Measurements from ENCODE around the gene GPR89B. TPM values are rescaled to one million over a fixed set of nuclear protein-coding genes. Genes with fewer than 3 reads are reported as not detected.
"Not testable (repeated sequence)": the region's sequence is repeated elsewhere in the genome, so short reads cannot be mapped to it uniquely, and the experiment has no call there.

The GPR89B gene
- total RNA-seq, 2 experiments from 2014 or later = 11.5 to 11.8 TPM

GRCh38 chr1:148013177-148014144 is 85.2 kb downstream of the GPR89B start:
- H3K4me3 Mint-ChIP-seq; CTCF ChIA-PET; H3K27ac Mint-ChIP-seq; intact Hi-C loops (cut with micrococcal nuclease); H3K36me3 Mint-ChIP-seq (ENCODE audit: low read depth); H3K9me3 Mint-ChIP-seq: not testable (repeated sequence)
- DNase-seq = peak; percentile 19
- peaks cover 30% of the 10 kb centered on the region for H3K27me3 Mint-ChIP-seq (ENCODE audit: low read depth)
- peaks cover 15% of the 10 kb centered on the region for H3K4me1 Mint-ChIP-seq (ENCODE audit: low read depth)

GRCh38 chr1:148014289-148015200 is 86.3 kb downstream of the GPR89B start:
- DNase-seq; intact Hi-C loops (cut with micrococcal nuclease); H3K9me3 Mint-ChIP-seq; CTCF ChIA-PET; H3K27ac Mint-ChIP-seq; H3K36me3 Mint-ChIP-seq (ENCODE audit: low read depth): not testable (repeated sequence)
- Mint-ChIP-seq H3K4me3 (peak overlapping the region; percentile 62), H3K4me1 (ENCODE audit: low read depth) (peaks cover 15% of the 10 kb centered on the region), H3K27me3 (ENCODE audit: low read depth) (peaks cover 30% of the 10 kb centered on the region)

GRCh38 chr1:148024918-148025317 is 96.7 kb downstream of the GPR89B start:
- H3K4me3 Mint-ChIP-seq; CTCF ChIA-PET; H3K36me3 Mint-ChIP-seq (ENCODE audit: low read depth); intact Hi-C loops (cut with micrococcal nuclease); H3K9me3 Mint-ChIP-seq; DNase-seq; H3K27ac Mint-ChIP-seq; H3K27me3 Mint-ChIP-seq (ENCODE audit: low read depth); H3K4me1 Mint-ChIP-seq (ENCODE audit: low read depth): not testable (repeated sequence)

- H3K4me3 Mint-ChIP-seq; CTCF ChIA-PET; DNase-seq; H3K4me1 Mint-ChIP-seq (ENCODE audit: low read depth); H3K27ac Mint-ChIP-seq; intact Hi-C loops (cut with micrococcal nuclease); H3K27me3 Mint-ChIP-seq (ENCODE audit: low read depth); H3K9me3 Mint-ChIP-seq; H3K36me3 Mint-ChIP-seq (ENCODE audit: low read depth): not testable (repeated sequence)
Observed at GRCh38 chr1:148027004-148027403, 98.8 kb downstream of the GPR89B start.

- CTCF ChIA-PET = not testable (repeated sequence)
Observed at GRCh38 chr1:148032247-148032646, 104.0 kb downstream of the GPR89B start.

GRCh38 chr1:148032690-148033089 is 104.5 kb downstream of the GPR89B start:
- CTCF ChIA-PET = not testable (repeated sequence)

More at GRCh38 chr1:148032247-148032646, 104.0 kb downstream of the GPR89B start:
- not testable (repeated sequence) for H3K4me1 Mint-ChIP-seq (ENCODE audit: low read depth); H3K27me3 Mint-ChIP-seq (ENCODE audit: low read depth); DNase-seq; H3K36me3 Mint-ChIP-seq (ENCODE audit: low read depth); H3K9me3 Mint-ChIP-seq
- intact Hi-C loops (cut with micrococcal nuclease) = loop anchor here (10.0 kb wide), 1 partner anchor 303 kb away; no protein-coding TSS in a partner anchor
- Mint-ChIP-seq H3K4me3 (peak overlapping the region; percentile 65), H3K27ac (peak overlapping the region; percentile 30)

GRCh38 chr1:148033147-148033546 is 104.9 kb downstream of the GPR89B start:
- H3K4me1 Mint-ChIP-seq (ENCODE audit: low read depth); H3K27ac Mint-ChIP-seq; CTCF ChIA-PET; H3K27me3 Mint-ChIP-seq (ENCODE audit: low read depth); DNase-seq; H3K36me3 Mint-ChIP-seq (ENCODE audit: low read depth); H3K9me3 Mint-ChIP-seq: not testable (repeated sequence)
- peak overlapping the region; percentile 59 for H3K4me3 Mint-ChIP-seq
- intact Hi-C loops (cut with micrococcal nuclease) = loop anchor here (10.0 kb wide), 1 partner anchor 302 kb away; no protein-coding TSS in a partner anchor

More at GRCh38 chr1:148032690-148033089, 104.5 kb downstream of the GPR89B start:
- not testable (repeated sequence) for H3K36me3 Mint-ChIP-seq (ENCODE audit: low read depth); H3K4me1 Mint-ChIP-seq (ENCODE audit: low read depth); DNase-seq; H3K27ac Mint-ChIP-seq; H3K9me3 Mint-ChIP-seq; H3K27me3 Mint-ChIP-seq (ENCODE audit: low read depth)
- H3K4me3 Mint-ChIP-seq = peak overlapping the region; percentile 65
- intact Hi-C loops (cut with micrococcal nuclease) = loop anchor here (10.0 kb wide), 1 partner anchor 302 kb away; no protein-coding TSS in a partner anchor

- intact Hi-C loops (cut with micrococcal nuclease) = loop anchor here (5.0 to 10.0 kb wide), 2 partner anchors 224 to 297 kb away; no protein-coding TSS in a partner anchor
- H3K9me3 Mint-ChIP-seq; H3K36me3 Mint-ChIP-seq (ENCODE audit: low read depth); H3K4me1 Mint-ChIP-seq (ENCODE audit: low read depth); H3K27me3 Mint-ChIP-seq (ENCODE audit: low read depth); CTCF ChIA-PET: not testable (repeated sequence)
- Mint-ChIP-seq H3K27ac (peak overlapping the region; percentile 96), H3K4me3 (peak overlapping the region; percentile 79)
- DNase-seq = peak; percentile 17
Observed at GRCh38 chr1:148037850-148038461, 109.7 kb downstream of the GPR89B start.

GRCh38 chr1:148038462-148039333 is 110.5 kb downstream of the GPR89B start:
- H3K9me3 Mint-ChIP-seq; CTCF ChIA-PET; H3K4me1 Mint-ChIP-seq (ENCODE audit: low read depth); H3K36me3 Mint-ChIP-seq (ENCODE audit: low read depth); H3K27me3 Mint-ChIP-seq (ENCODE audit: low read depth): not testable (repeated sequence)
- intact Hi-C loops (cut with micrococcal nuclease) = loop anchor here (5.0 to 10.0 kb wide), 2 partner anchors 224 to 296 kb away; no protein-coding TSS in a partner anchor
- Mint-ChIP-seq H3K4me3 (peak overlapping the region; percentile 79), H3K27ac (peak overlapping the region; percentile 96)
- DNase-seq = peak; percentile 88
